Muscle of arm (tissue), 12 donors: ENCODE data around the gene THUMPD3. TPM values are rescaled to one million over a fixed set of nuclear protein-coding genes. Genes with fewer than 3 reads are reported as not detected.

Experiments used
- DNase-seq: peaks from one replicate; pipeline ENCODE4 v3.0.0-alpha.2; 2013
- polyA plus RNA-seq, 12 donors: library from polyadenylated mRNA; unstranded; fragments of 120-200 nt; gene quantifications; one replicate each; pipeline ENCODE4 v1.2.1, GENCODE V29; 2013; ENCODE audit not compliant: insufficient read length in 12 of 12

The THUMPD3 gene
- polyA plus RNA-seq, 12 donors = 23.1 to 56.7 (median 42.1) TPM; not detected in 1

DNA sequence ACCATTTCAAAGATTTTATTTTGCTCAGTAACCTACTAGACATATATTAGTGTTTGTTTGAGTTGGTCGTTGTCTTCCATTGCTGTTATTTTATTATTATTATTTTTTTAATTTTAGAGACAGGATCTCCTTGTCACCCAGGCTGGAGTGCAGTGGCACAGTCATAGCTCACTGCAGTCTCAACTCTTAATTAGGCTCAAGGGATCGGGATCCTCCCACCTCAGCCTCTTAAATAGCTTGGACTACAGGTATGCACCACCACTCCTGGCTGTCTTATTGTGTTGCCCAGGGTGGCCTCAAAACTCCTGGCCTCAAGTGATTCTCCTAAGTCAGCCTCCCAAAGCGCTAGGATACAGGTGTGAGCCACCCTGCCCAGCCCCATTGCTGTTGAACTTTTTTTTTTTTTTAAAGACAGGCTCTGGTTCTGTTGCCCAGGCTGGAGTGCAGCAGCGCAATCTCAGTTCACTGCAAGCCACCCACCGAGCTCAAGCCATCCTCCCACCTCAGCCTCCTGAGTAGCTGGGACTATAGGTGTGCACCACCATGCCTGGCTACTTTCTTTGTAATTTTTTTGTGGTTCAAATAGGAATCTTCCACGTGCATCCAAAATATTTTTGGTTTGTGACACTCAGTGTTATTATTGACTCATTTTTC, 52.8 kb downstream of the THUMPD3 start:
- DNase-seq = no peak

DNA sequence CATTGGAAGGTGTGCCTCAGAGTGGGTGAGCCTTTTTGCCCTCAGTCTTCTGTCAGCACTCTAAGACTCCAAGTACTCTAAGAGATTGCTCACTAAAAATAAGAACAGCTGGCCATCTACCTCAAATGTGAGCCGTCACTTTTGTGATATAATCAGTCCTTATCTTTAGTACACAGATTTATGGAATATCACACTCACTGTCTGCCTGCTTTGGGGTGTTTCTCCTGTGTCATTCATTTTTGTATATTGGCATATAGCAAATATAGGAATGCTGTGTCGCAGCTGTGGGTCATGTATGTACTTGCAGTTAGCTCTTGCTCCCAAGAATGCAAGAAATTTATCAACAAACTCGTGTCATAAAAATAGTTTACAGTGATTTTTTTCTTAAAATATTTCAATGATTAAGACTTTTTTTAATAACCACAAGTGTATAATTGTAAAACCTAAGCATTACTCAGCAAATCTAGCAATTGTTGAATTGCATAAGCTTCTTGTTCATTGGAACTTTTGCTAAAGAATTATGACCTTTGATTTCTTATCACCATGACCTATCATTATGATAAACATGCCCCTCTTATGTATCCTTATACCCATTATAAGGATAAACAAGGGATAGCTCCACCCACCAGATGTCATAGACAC, 53.4 kb downstream of the THUMPD3 start:
- no peak for DNase-seq

DNA sequence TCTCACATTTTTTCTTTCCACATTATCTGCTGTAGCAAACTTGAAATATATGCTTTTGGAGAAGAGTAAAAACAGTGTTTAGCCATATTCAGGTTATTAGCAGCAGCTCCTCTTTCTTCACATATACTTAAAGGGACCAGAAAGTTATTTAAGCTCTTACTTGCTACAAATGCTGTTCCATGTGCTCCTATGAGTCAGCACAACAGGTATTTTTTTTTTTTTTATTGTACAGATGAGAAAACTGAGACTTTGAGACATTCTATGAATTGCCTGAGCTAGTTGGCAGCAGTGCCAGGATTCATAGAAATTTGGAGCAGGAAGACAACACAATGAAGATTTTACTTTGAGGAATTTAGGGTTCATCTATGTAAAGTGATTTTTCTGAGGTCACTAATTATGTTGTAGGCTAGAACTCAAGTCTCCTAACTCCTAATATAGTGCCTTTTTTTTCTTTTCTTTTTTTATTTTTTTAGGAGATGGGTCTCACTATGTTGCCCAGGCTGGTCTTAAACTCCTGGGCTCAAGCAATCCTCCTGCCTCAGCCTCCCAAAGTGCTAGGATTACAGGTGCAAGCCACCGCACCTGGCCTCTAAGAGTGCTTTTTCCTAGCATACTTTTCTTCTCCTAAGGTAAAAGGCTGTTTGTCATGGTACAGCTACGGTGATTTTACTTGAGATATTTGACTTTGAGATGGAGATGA, 58.1 kb downstream of the THUMPD3 start:
- no peak for DNase-seq

DNA sequence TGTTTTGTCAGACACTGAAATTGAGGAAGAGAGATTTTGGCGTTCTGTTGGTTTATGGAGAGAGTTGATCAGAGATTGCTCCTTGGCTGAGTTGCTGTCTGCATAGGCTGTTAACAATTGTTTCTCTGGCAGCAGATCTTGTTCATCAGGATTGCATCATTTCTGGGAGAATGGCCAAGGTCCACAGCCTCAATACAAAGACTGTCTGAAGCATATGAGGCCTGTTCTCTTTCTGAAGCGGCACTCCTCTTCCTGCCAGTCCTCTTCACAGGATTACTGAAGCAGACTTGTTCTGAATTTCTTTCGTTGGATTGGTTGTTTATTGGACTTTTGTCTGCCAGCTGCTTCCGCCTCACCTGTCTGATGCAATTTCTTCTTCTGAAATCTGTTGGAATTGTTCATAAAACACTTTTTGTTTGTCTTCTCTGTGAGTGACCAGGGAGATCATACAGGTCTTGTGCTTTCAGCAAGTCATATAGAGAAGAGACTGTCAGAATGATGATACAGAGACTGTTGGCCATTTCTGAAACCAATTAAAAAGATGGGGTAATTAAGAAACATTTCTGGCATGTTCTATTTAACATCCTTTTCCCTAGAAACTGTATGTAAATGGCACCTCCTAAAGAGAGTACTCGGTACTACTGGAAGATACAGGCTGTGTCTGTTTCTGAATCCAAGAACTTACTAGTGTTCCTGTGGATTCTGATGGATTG, 60.0 kb downstream of the THUMPD3 start:
- DNase-seq = peak; percentile 98

DNA sequence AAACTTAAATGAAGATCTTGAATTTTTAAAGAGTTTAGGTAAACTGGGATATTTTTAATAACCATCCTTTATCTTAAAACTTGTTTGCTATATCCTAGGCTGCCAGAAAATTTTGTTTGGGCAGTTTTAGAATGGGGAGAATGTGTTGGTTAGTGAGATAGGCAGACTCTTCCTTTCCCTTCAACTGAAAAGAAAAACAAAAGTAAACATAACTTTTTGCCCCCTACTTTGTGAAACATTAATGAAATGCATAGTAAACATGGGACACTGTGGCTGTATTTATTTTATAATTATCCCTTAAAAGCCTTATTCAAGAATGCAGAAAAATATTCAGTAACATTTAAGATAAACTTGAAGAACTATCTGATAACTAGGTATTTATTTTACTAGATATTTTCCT, 65.6 kb downstream of the THUMPD3 start:
- DNase-seq = no peak

DNA sequence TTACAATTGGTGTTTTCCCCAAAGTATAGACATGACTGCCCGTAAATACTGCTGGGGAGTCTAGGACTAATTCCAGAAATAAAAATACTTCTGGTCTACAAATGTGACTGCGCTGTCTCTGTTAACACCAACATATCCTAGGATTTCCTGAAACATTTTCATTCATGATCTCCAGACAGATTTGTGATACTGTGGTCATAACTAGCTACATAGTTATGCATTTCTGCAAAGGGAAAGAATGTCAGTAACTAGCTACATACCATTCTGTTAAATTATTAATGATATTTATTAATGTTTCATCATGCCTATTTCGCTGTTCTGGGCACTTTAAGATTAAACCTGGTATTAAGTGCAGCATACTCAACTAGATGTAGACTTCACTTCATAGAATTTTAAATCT, 67.9 kb downstream of the THUMPD3 start:
- DNase-seq = no peak

DNA sequence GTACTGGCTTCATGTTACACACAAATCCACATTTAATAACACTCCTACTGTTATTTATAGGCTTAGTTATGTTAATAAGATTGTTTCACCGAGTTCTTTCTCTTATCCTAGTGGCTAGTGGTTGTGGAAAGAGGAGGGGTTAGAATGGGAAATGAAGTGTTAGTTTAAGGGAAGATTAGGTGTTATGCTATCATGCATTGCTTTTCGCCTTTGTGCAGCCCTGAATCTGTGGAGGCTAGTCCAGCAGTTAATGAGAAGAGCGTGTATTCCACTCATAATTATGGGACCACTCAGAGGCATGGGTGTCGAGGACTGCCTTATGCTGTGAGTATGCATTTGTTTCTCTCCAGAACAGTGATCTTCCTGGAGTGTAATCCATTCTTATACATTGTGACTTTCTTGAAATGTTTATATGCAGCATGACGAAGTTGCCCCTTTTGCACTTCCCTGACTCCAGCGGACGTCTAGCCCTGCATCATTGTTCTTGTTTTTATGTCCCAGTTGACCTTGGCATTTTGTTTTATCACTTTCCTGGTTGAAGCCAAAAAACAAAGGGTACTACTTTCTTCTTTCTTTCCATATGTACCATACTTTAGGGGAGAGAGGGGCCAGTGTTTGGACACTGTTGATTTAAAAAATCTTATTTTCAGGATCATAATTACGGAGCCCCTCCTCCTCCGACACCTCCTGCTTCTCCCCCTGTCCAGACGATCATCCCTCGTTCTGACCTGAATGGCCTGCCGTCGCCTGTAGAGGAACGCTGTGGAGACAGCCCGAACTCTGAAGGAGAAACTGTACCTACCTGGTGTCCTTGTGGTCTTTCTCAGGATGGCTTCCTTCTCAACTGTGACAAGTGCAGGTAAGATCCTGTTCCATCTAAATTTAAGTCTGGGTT, 71.0 kb downstream of the THUMPD3 start:
- no peak for DNase-seq

DNA sequence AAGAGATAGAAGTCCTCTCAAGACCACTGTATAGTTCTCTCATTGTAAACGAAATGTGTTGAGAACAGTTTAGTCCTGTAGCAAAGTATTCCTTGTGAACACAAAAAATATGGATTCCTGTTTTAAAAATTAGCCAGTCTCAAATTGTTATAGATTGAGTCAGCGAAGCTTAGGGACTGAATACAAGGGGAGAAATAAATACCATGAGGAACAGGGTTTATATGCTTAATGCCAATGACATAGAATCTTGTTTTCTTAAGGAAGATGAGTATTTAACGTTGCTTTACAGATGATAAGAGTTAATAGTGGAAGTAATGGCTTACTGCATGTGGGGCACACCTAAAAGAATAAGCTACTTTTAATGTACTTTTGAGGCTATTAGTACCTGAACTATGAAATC, 72.5 kb downstream of the THUMPD3 start:
- DNase-seq = no peak

Other genes with a start within 250 kb of the THUMPD3 start
- gene SRGAP3, start 113.4 kb upstream of the THUMPD3 start, polyA plus RNA-seq = 10 to 100 TPM in 11 of 12 donors, not detected in 1; 15.0 to 30.1 (median 21.8) TPM
- gene SETD5, start 34.6 kb downstream of the THUMPD3 start, polyA plus RNA-seq = 100 to 1,000 TPM in 8 of 12 donors, 10 to 100 TPM in 4; 86.4 to 389 (median 118) TPM
- under 1 TPM in 4 of 12 donors, not detected in 8; 0.04 to 0.11 (median 0.05) TPM for gene LHFPL4, start 190.8 kb downstream of the THUMPD3 start, polyA plus RNA-seq